ENCODE data around the gene AMZ2.

Gene AMZ2

GRCh38 chr17:68294196-68294555 is 46.3 kb downstream of the AMZ2 start:
- DNase-seq: no peak
- ChIA-PET POLR2A (no interaction called here), CTCF (interaction anchor here (1.0 kb wide), 1 partner anchor 142 kb away, joined by 4 read pairs; no protein-coding TSS in a partner anchor)
- WGBS (ENCODE audit: insufficient coverage): 100% methylated on average over 3 of the region's 3 CpGs
- no peaks in the 10 kb centered on the region for H3K36me3 ChIP-seq (ENCODE audit: control insufficient read depth in 4 of 4, insufficient read depth in 4 of 4, low read length in 3 of 4)
- H3K4me1 ChIP-seq (ENCODE audit: control extremely low read depth in 1 of 4, control insufficient read depth in 4 of 4, insufficient read depth in 4 of 4, low read length in 3 of 4): peaks cover 9 to 45% (median 34%) of the 10 kb centered on the region in 4 experiments
- no peak overlapping the region for H3K4me3 ChIP-seq (ENCODE audit: control insufficient read depth in 1 of 7, extremely low read depth in 1 of 7, insufficient read depth in 4 of 7, low read depth in 2 of 7, low read length in 6 of 7)
- no peak overlapping the region for H3K27ac ChIP-seq (ENCODE audit: insufficient read depth in 1 of 2, low read depth in 1 of 2, low read length in 2 of 2, poor library complexity in 1 of 2, severe bottlenecking in 2 of 2)
- peaks cover 0 to 25% (median 4%) of the 10 kb centered on the region in 5 experiments for H3K27me3 ChIP-seq (replicated peaks in 2 of 5; ENCODE audit: control insufficient read depth in 4 of 5, insufficient read depth in 5 of 5, low read length in 4 of 5)
- H3K9me3 ChIP-seq (ENCODE audit: control extremely low read depth in 1 of 5, control insufficient read depth in 4 of 5, insufficient read depth in 2 of 5, low read depth in 1 of 5, low read length in 4 of 5): no peaks in the 10 kb centered on the region

DNA sequence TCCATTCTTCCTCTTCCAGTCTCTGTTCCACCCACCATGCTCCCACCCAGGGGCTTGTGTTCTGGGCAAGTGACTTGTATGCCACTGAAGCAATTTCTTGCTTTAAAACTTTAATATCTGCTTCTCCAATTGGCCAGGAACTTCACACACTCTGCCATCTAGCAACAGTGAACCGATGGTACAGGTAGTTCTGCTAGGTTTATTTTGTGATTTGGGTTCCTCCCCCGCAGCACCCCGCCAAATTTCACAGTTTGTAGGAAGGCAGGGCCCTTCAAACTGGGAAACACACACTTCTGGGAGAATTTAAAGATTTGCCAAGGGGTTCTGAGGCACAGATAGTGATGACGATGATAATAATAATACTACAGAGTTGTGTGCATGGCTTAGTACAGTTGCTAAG is 46.8 kb downstream of the AMZ2 start:
- ChIA-PET CTCF (no interaction called here), POLR2A (no interaction called here)
- H3K4me3 ChIP-seq (ENCODE audit: control insufficient read depth in 1 of 7, extremely low read depth in 1 of 7, insufficient read depth in 4 of 7, low read depth in 2 of 7, low read length in 6 of 7): no peak overlapping the region
- peaks cover 0 to 22% (median 3%) of the 10 kb centered on the region in 5 experiments for H3K27me3 ChIP-seq (replicated peaks in 2 of 5; ENCODE audit: control insufficient read depth in 4 of 5, insufficient read depth in 5 of 5, low read length in 4 of 5)
- no peaks in the 10 kb centered on the region for H3K9me3 ChIP-seq (ENCODE audit: control extremely low read depth in 1 of 5, control insufficient read depth in 4 of 5, insufficient read depth in 2 of 5, low read depth in 1 of 5, low read length in 4 of 5)
- no peak for DNase-seq
- no peaks in the 10 kb centered on the region for H3K36me3 ChIP-seq (ENCODE audit: control insufficient read depth in 4 of 4, insufficient read depth in 4 of 4, low read length in 3 of 4)
- H3K4me1 ChIP-seq (ENCODE audit: control extremely low read depth in 1 of 4, control insufficient read depth in 4 of 4, insufficient read depth in 4 of 4, low read length in 3 of 4): peaks cover 6 to 41% (median 30%) of the 10 kb centered on the region in 4 experiments
- H3K27ac ChIP-seq (ENCODE audit: insufficient read depth in 1 of 2, low read depth in 1 of 2, low read length in 2 of 2, poor library complexity in 1 of 2, severe bottlenecking in 2 of 2): no peak overlapping the region
- WGBS (ENCODE audit: insufficient coverage): 96% methylated on average over 4 of the region's 4 CpGs

DNA sequence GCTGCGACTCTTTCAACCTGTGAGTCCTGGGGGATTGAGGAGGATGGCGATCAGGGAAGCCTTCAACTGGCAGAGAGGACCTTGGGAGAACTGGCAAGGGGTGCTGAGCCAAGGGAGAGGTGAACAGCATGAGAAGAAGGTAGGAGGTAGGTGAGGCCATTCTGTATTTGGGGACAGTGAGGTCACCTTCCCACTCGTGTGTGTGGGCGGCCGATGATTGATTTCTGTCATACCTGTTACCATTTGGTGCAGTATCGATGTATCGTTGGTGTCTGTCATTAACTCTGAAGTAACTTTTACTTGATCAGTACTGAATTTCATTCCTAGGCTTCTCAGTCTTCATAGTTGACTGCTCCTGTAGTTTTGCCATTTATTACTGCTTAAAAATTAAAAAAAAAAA is 47.2 kb downstream of the AMZ2 start:
- Histone ChIP-seq H3K27me3 (replicated peaks in 2 of 5; ENCODE audit: control insufficient read depth in 4 of 5, insufficient read depth in 5 of 5, low read length in 4 of 5) (peaks cover 0 to 21% (median 3%) of the 10 kb centered on the region in 5 experiments), H3K27ac (ENCODE audit: insufficient read depth in 1 of 2, low read depth in 1 of 2, low read length in 2 of 2, poor library complexity in 1 of 2, severe bottlenecking in 2 of 2) (no peak overlapping the region), H3K4me1 (ENCODE audit: control extremely low read depth in 1 of 4, control insufficient read depth in 4 of 4, insufficient read depth in 4 of 4, low read length in 3 of 4) (peaks cover 1 to 36% (median 25%) of the 10 kb centered on the region in 4 experiments), H3K36me3 (ENCODE audit: control insufficient read depth in 4 of 4, insufficient read depth in 4 of 4, low read length in 3 of 4) (no peaks in the 10 kb centered on the region), H3K9me3 (ENCODE audit: control extremely low read depth in 1 of 5, control insufficient read depth in 4 of 5, insufficient read depth in 2 of 5, low read depth in 1 of 5, low read length in 4 of 5) (no peaks in the 10 kb centered on the region), H3K4me3 (ENCODE audit: control insufficient read depth in 1 of 7, extremely low read depth in 1 of 7, insufficient read depth in 4 of 7, low read depth in 2 of 7, low read length in 6 of 7) (no peak overlapping the region)
- no peak for DNase-seq
- 97% methylated on average over 6 of the region's 7 CpGs for WGBS (ENCODE audit: insufficient coverage)
- ChIA-PET POLR2A (no interaction called here), CTCF (no interaction called here)

- DNase-seq: peak in 1 of 3 donors; percentile 33
- ChIA-PET POLR2A (no interaction called here), CTCF (interaction anchor here (0.8 to 1.2 kb wide), 2 partner anchors 102 to 163 kb away, joined by 3 read pairs; no protein-coding TSS in a partner anchor)
- WGBS (ENCODE audit: insufficient coverage): 100% methylated on average over 4 of the region's 18 CpGs
- Histone ChIP-seq H3K9me3 (ENCODE audit: control extremely low read depth in 1 of 5, control insufficient read depth in 4 of 5, insufficient read depth in 2 of 5, low read depth in 1 of 5, low read length in 4 of 5) (no peaks in the 10 kb centered on the region), H3K27ac (ENCODE audit: insufficient read depth in 1 of 2, low read depth in 1 of 2, low read length in 2 of 2, poor library complexity in 1 of 2, severe bottlenecking in 2 of 2) (no peak overlapping the region), H3K4me3 (ENCODE audit: control insufficient read depth in 1 of 7, extremely low read depth in 1 of 7, insufficient read depth in 4 of 7, low read depth in 2 of 7, low read length in 6 of 7) (no peak overlapping the region), H3K27me3 (replicated peaks in 2 of 5; ENCODE audit: control insufficient read depth in 4 of 5, insufficient read depth in 5 of 5, low read length in 4 of 5) (peaks cover 0 to 15% (median 7%) of the 10 kb centered on the region in 5 experiments), H3K4me1 (ENCODE audit: control extremely low read depth in 1 of 4, control insufficient read depth in 4 of 4, insufficient read depth in 4 of 4, low read length in 3 of 4) (peaks cover 0 to 24% (median 11%) of the 10 kb centered on the region in 4 experiments), H3K36me3 (ENCODE audit: control insufficient read depth in 4 of 4, insufficient read depth in 4 of 4, low read length in 3 of 4) (no peaks in the 10 kb centered on the region)
Measured at GRCh38 chr17:68296217-68297191, 48.7 kb downstream of the AMZ2 start.

- Histone ChIP-seq H3K4me3 (ENCODE audit: control insufficient read depth in 1 of 7, extremely low read depth in 1 of 7, insufficient read depth in 4 of 7, low read depth in 2 of 7, low read length in 6 of 7) (no peak overlapping the region), H3K27ac (ENCODE audit: insufficient read depth in 1 of 2, low read depth in 1 of 2, low read length in 2 of 2, poor library complexity in 1 of 2, severe bottlenecking in 2 of 2) (no peak overlapping the region), H3K4me1 (ENCODE audit: control extremely low read depth in 1 of 4, control insufficient read depth in 4 of 4, insufficient read depth in 4 of 4, low read length in 3 of 4) (peaks cover 0 to 17% (median 6%) of the 10 kb centered on the region in 4 experiments), H3K27me3 (replicated peaks in 2 of 5; ENCODE audit: control insufficient read depth in 4 of 5, insufficient read depth in 5 of 5, low read length in 4 of 5) (peaks cover 0 to 16% (median 7%) of the 10 kb centered on the region in 5 experiments), H3K36me3 (ENCODE audit: control insufficient read depth in 4 of 4, insufficient read depth in 4 of 4, low read length in 3 of 4) (no peaks in the 10 kb centered on the region), H3K9me3 (ENCODE audit: control extremely low read depth in 1 of 5, control insufficient read depth in 4 of 5, insufficient read depth in 2 of 5, low read depth in 1 of 5, low read length in 4 of 5) (no peaks in the 10 kb centered on the region)
- ChIA-PET CTCF (interaction anchor here (1.2 kb wide), 1 partner anchor 101 kb away, joined by 3 read pairs; no protein-coding TSS in a partner anchor), POLR2A (no interaction called here)
- no peak for DNase-seq
- 80% methylated on average over 3 of the region's 4 CpGs for WGBS (ENCODE audit: insufficient coverage)
Measured at GRCh38 chr17:68297195-68297594, 49.4 kb downstream of the AMZ2 start.

DNA sequence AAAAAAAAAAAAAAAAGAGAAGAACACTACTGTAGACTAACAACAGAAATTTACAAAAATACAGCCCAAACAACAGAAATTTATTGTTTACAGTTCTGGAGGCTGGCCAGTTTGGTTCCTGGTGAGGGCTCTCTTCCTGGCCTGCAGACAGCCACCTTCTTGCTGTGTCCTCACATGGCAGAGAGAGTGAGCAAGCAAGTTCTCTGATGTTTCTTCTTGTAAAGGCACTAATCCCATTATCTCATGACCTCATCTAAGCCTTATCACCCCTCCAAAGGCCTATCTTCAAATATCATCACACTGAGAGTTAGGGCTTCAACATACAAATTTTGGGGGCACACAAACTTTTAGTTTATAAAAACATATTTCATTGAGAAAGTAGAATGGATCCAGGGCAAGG is 50.8 kb downstream of the AMZ2 start:
- no peak for DNase-seq
- CTCF ChIA-PET: interaction anchor here (0.7 kb wide), 1 partner anchor 72 kb away, joined by 3 read pairs; no protein-coding TSS in a partner anchor
- H3K9me3 ChIP-seq (ENCODE audit: control extremely low read depth in 1 of 5, control insufficient read depth in 4 of 5, insufficient read depth in 2 of 5, low read depth in 1 of 5, low read length in 4 of 5): no peaks in the 10 kb centered on the region
- POLR2A ChIA-PET: no interaction called here
- no peak overlapping the region for H3K27ac ChIP-seq (ENCODE audit: insufficient read depth in 1 of 2, low read depth in 1 of 2, low read length in 2 of 2, poor library complexity in 1 of 2, severe bottlenecking in 2 of 2)
- peaks cover 0 to 11% (median 0%) of the 10 kb centered on the region in 4 experiments for H3K4me1 ChIP-seq (ENCODE audit: control extremely low read depth in 1 of 4, control insufficient read depth in 4 of 4, insufficient read depth in 4 of 4, low read length in 3 of 4)
- H3K27me3 ChIP-seq (replicated peaks in 2 of 5; ENCODE audit: control insufficient read depth in 4 of 5, insufficient read depth in 5 of 5, low read length in 4 of 5): peaks cover 0 to 11% (median 7%) of the 10 kb centered on the region in 5 experiments
- no peaks in the 10 kb centered on the region for H3K36me3 ChIP-seq (ENCODE audit: control insufficient read depth in 4 of 4, insufficient read depth in 4 of 4, low read length in 3 of 4)
- H3K4me3 ChIP-seq (ENCODE audit: control insufficient read depth in 1 of 7, extremely low read depth in 1 of 7, insufficient read depth in 4 of 7, low read depth in 2 of 7, low read length in 6 of 7): no peak overlapping the region

DNA sequence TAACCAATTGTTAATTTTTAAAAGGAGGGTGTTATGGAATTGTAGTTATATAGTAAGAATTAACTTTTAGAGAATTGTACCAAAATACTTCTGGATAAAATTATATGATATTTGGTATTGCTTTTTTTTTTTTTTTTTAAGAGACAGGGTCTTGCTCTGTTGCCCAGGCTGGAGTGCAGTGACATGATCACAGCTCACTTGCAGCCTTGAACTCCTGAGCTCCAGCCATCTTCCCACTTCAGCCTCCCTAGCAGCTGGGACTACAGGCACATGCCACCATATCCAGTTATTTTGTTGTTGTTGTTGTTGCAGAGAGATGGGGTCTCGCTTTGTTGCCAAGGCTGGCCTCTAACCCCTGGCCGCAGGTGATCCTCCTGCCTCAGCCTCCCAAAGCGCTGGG is 52.0 kb downstream of the AMZ2 start:
- peaks cover 0 to 11% (median 0%) of the 10 kb centered on the region in 4 experiments for H3K4me1 ChIP-seq (ENCODE audit: control extremely low read depth in 1 of 4, control insufficient read depth in 4 of 4, insufficient read depth in 4 of 4, low read length in 3 of 4)
- H3K27ac ChIP-seq (ENCODE audit: insufficient read depth in 1 of 2, low read depth in 1 of 2, low read length in 2 of 2, poor library complexity in 1 of 2, severe bottlenecking in 2 of 2): no peak overlapping the region
- WGBS (ENCODE audit: insufficient coverage): 100% methylated on average over 2 of the region's 3 CpGs
- ChIA-PET CTCF (interaction anchor here (0.8 kb wide), 1 partner anchor 99 kb away, joined by 3 read pairs; no protein-coding TSS in a partner anchor), POLR2A (no interaction called here)
- no peaks in the 10 kb centered on the region for H3K9me3 ChIP-seq (ENCODE audit: control extremely low read depth in 1 of 5, control insufficient read depth in 4 of 5, insufficient read depth in 2 of 5, low read depth in 1 of 5, low read length in 4 of 5)
- no peak for DNase-seq
- H3K27me3 ChIP-seq (replicated peaks in 2 of 5; ENCODE audit: control insufficient read depth in 4 of 5, insufficient read depth in 5 of 5, low read length in 4 of 5): peaks cover 0 to 10% (median 4%) of the 10 kb centered on the region in 5 experiments
- H3K4me3 ChIP-seq (ENCODE audit: control insufficient read depth in 1 of 7, extremely low read depth in 1 of 7, insufficient read depth in 4 of 7, low read depth in 2 of 7, low read length in 6 of 7): no peak overlapping the region
- no peaks in the 10 kb centered on the region for H3K36me3 ChIP-seq (ENCODE audit: control insufficient read depth in 4 of 4, insufficient read depth in 4 of 4, low read length in 3 of 4)

Measured in common myeloid progenitor, CD34-positive (primary cell).